ENCODE results near the gene LNX1.
"Not testable (repeated sequence)": the region's sequence is repeated elsewhere in the genome, so short reads cannot be mapped to it uniquely, and the experiment has no call there.

The LNX1 gene

DNA sequence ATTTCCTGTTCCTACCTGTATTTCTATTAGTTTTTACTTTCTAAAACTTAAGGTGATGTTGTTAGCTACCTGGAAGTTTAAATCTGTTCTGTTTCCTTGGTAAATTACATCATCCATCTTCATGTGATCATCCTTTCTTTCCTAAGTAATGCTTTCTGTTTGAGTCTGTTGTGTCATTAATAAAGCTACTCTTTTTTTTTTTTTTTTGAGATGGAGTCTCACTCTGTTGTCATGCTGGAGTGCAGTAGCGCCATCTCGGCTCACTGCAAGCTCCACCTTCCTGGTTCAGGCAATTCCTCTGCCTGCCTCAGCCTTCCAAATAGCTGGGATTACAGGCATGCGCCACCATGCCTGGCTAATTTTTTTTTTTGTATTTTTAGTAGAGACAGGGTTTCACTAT lies 140.5 kb downstream of the LNX1 start:
- Mint-ChIP-seq H3K4me1 (peaks cover 3% of the 10 kb centered on the region), H3K4me3 (no peak overlapping the region), H3K9me3 (no peaks in the 10 kb centered on the region), H3K36me3 (peaks cover 37% of the 10 kb centered on the region), H3K27me3 (no peaks in the 10 kb centered on the region), H3K27ac (no peak overlapping the region)
- ATAC-seq (ENCODE audit: low read depth), result no peak
- no peak for DNase-seq (ENCODE audit: low spot score in 2 of 2)

DNA sequence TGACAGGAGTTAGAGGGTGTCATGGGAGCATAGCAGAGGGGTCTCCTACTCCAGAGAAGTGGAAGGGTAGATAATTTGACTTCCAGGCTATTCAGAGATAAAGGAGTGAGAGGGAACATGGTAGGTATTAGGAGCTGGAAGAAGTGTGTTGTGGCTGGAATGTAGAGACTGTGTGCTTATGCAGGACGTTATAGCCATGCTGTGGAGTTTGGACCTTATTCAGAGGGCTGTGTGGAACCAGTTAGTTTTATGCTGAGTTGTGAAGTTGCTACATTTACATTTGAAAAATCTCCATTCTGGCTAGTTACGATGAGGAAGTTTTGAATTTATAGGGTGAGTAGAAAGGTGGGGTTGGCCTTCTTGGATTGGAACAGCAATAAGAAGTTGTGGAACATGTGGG lies 146.3 kb downstream of the LNX1 start:
- ATAC-seq (ENCODE audit: low read depth), result no peak
- Mint-ChIP-seq H3K4me1 (peaks cover 6% of the 10 kb centered on the region), H3K36me3 (peaks cover 28% of the 10 kb centered on the region), H3K27ac (no peak overlapping the region), H3K4me3 (no peak overlapping the region), H3K9me3 (no peaks in the 10 kb centered on the region), H3K27me3 (no peaks in the 10 kb centered on the region)
- DNase-seq (ENCODE audit: low spot score in 2 of 2), result no peak

DNA sequence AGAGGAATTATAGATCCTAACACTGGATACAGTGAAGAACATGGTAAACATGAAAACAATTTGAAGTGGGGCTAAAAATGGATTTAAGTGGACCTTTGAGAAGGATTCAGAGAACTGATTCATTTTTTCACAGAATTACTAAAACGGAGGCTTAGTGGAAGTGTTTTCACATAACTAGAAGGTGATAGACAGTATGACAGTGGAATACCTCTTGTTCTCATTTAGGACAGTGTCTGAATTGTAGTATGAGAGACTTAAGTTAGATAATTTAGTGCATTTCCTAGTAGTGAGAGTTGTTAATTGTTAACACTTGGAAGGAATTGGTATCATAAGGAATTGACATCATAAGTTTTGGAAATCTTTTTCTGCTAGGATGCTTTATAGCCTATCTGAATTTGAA lies 149.7 kb downstream of the LNX1 start:
- DNase-seq (ENCODE audit: low spot score in 2 of 2), result no peak
- peak overlapping the region; percentile 63 for H3K27ac Mint-ChIP-seq

DNA sequence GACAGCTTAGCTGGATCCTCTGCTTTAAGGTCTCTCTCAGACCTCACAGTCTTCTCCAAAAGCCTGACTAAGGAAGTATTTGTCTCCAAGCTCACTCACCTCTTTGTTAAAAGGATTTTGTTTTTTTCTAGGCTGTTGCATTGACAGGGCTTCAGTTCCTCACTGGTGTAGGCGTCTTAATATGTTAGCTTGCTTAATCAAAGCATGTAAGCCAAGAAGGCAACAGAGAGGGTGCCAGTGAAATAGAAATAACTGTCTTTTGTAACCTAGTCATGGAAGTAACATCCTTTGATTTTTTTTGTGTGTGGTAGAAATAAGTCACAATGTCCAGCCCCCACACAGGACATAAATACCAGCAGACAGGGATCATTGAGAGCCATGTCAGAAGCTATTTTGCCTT lies 155.0 kb downstream of the LNX1 start:
- Mint-ChIP-seq H3K9me3 (no peaks in the 10 kb centered on the region), H3K27me3 (no peaks in the 10 kb centered on the region), H3K4me1 (peaks cover 5% of the 10 kb centered on the region), H3K4me3 (no peak overlapping the region), H3K27ac (no peak overlapping the region), H3K36me3 (peaks cover 28% of the 10 kb centered on the region)
- no peak for DNase-seq (ENCODE audit: low spot score in 2 of 2)
- ATAC-seq (ENCODE audit: low read depth), result no peak

More for the DNA sequence above, 149.7 kb downstream of the LNX1 start:
- Mint-ChIP-seq H3K9me3 (no peaks in the 10 kb centered on the region), H3K36me3 (peaks cover 33% of the 10 kb centered on the region), H3K4me3 (no peak overlapping the region), H3K27me3 (no peaks in the 10 kb centered on the region), H3K4me1 (peaks cover 3% of the 10 kb centered on the region)
- no peak for ATAC-seq (ENCODE audit: low read depth)

DNA sequence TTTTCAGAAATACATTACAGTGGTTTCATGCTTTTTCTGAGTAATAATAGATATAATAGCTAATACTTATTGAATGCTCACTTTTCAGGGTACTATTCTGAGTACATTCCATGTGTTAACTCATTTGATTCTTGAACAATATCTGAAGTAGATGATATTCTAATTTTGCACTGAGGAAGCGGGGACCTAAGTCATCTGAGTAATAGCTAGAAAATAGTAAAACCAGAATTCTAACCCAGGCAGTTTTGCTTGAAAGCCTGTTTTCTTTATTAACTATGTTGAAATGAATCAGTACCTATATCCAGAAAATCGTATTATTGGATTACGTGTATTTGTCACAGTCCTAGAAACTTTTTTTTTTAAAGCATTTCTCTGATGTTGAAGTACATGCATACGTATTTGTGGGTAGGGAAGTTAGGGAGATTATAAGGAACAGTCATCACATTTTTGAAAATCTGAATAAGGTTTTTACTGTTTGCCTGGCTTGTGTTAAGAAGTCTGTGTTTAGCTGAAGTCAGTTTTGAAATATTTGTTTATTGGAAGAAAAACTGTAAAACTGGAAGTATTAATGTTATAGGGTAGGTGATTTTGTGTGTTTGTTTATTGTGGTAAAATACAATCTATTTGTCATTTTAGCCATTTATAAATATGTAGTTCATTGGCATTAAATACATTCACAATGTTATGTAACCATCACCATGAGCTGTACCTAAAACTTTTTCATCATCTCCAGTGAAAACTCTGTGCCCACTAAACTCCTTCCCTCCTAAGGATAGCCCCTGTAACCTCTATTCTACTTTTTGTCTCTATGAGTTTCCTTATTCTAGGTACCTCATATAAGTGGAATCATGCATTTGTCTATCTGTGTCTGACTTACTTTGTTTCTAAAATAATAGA lies 158.5 kb downstream of the LNX1 start:
- Mint-ChIP-seq H3K4me3 (no peak overlapping the region), H3K9me3 (no peaks in the 10 kb centered on the region), H3K27me3 (no peaks in the 10 kb centered on the region), H3K27ac (peak overlapping the region; percentile 32), H3K4me1 (peaks cover 5% of the 10 kb centered on the region), H3K36me3 (peaks cover 35% of the 10 kb centered on the region)
- ATAC-seq (ENCODE audit: low read depth) (no peak), DNase-seq (ENCODE audit: low spot score in 2 of 2) (no peak)

DNA sequence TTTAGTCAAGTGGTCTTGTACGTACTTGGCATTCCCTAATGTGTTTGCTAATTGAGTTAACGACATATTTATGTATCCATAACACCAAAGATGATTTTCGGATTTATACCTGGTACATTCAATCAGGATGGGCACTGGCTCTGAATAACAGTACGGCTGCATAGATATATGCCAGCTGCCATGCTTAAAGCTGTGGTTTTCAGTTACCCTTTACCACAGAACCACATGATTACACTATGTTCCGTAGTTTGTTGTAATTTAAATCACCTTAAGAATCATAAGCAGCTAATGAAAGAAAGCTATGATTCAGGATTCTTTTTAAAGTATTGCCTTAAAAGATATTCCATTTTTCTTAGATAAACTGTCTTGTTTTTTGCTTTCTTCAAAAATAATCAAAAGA lies 160.2 kb downstream of the LNX1 start:
- no peak overlapping the region for H3K27ac Mint-ChIP-seq
- H3K36me3 Mint-ChIP-seq, result peaks cover 30% of the 10 kb centered on the region
- no peak overlapping the region for H3K4me3 Mint-ChIP-seq
- ATAC-seq (ENCODE audit: low read depth), result no peak
- peaks cover 5% of the 10 kb centered on the region for H3K4me1 Mint-ChIP-seq
- no peaks in the 10 kb centered on the region for H3K27me3 Mint-ChIP-seq
- DNase-seq (ENCODE audit: low spot score in 2 of 2), result no peak
- H3K9me3 Mint-ChIP-seq, result no peaks in the 10 kb centered on the region

DNA sequence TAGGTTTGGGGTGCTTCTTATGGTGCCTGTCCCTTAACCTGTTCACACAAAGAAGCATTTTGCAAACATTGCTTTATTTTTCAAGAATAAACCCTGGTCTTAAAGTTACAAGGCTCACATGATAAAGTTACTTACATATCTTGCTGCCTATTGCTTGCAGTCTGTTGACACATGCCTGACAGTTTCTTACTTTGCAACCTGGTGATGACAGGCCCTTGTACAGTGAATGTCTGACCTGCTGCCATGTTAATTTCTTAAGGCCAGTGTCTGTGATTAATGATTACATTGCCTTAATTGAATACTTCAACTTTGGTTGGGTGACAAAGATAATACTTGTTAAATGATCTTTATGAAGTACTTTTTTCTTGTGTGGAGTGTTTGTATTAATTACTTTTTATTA lies 163.9 kb downstream of the LNX1 start:
- Mint-ChIP-seq H3K4me3 (no peak overlapping the region), H3K4me1 (peaks cover 9% of the 10 kb centered on the region), H3K27me3 (no peaks in the 10 kb centered on the region), H3K9me3 (no peaks in the 10 kb centered on the region), H3K36me3 (peaks cover 30% of the 10 kb centered on the region), H3K27ac (no peak overlapping the region)
- DNase-seq (ENCODE audit: low spot score in 2 of 2) (no peak), ATAC-seq (ENCODE audit: low read depth) (no peak)

DNA sequence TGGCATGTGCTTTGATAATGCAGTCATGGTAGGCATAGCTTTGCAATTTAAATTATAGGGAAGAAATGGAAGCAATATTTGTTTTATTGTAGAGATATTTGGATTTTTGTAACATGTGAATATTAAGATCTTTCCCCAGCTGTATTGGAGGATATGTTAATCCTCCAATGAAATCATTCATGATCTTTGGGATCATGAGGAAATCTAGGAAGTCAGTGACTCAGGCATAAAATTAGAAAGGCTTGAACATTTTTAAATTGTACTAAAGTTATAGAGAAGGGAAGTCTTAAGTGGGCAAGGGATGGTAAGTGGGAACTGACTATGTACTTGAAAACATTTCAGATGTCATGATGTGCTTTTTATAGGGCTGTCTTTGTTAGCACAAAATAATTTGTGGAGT lies 167.0 kb downstream of the LNX1 start:
- no peak overlapping the region for H3K4me3 Mint-ChIP-seq
- peak overlapping the region; percentile 78 for H3K27ac Mint-ChIP-seq
- H3K4me1 Mint-ChIP-seq, result peaks cover 6% of the 10 kb centered on the region
- DNase-seq (ENCODE audit: low spot score in 2 of 2) (no peak), ATAC-seq (ENCODE audit: low read depth) (no peak)
- H3K27me3 Mint-ChIP-seq, result no peaks in the 10 kb centered on the region
- H3K9me3 Mint-ChIP-seq, result no peaks in the 10 kb centered on the region
- H3K36me3 Mint-ChIP-seq, result peaks cover 16% of the 10 kb centered on the region

DNA sequence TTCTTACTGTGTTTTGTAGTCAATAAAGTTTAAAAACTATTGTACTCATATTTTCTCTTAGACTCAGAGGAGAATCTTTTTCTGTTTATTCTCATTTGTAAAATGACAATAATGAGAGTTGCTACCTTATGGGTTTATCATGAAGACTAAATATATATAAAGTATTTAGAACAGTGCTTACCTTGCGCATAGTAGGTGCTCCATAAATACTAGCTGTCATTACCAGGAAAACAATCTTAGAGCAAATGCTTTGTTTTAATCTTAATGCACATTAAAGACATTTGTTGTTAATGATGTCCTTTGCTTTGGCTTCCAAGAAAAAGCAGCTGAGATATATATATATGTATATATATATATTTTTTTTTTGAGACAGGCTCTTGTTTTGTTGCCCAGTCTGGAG lies 168.9 kb downstream of the LNX1 start:
- ATAC-seq (ENCODE audit: low read depth) (no peak), DNase-seq (ENCODE audit: low spot score in 2 of 2) (no peak)
- no peaks in the 10 kb centered on the region for H3K9me3 Mint-ChIP-seq
- no peaks in the 10 kb centered on the region for H3K27me3 Mint-ChIP-seq
- peaks cover 9% of the 10 kb centered on the region for H3K4me1 Mint-ChIP-seq
- peaks cover 12% of the 10 kb centered on the region for H3K36me3 Mint-ChIP-seq
- H3K4me3 Mint-ChIP-seq, result no peak overlapping the region
- H3K27ac Mint-ChIP-seq, result no peak overlapping the region

DNA sequence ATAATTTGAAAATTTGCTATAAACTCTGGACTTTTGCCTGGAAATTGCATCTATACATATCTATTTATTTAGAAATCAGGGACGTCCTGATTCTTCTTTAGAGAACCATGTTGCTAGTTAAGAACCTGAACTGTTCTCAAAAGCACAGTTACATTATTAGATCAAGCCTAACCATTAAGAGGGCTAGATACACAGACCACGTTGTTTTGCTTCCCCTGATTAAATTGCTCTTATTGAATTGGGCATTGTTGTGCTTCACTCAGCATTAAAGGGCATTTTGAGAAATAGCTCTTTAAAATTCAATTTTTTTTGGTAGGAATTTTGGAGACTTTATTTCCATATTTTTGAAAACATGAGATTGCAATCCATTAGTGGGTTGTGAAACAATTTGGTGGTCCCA lies 169.5 kb downstream of the LNX1 start:
- Mint-ChIP-seq H3K9me3 (no peaks in the 10 kb centered on the region), H3K27me3 (no peaks in the 10 kb centered on the region), H3K4me1 (peaks cover 9% of the 10 kb centered on the region), H3K4me3 (no peak overlapping the region), H3K36me3 (peaks cover 12% of the 10 kb centered on the region), H3K27ac (no peak overlapping the region)
- DNase-seq (ENCODE audit: low spot score in 2 of 2) (no peak), ATAC-seq (ENCODE audit: low read depth) (no peak)

DNA sequence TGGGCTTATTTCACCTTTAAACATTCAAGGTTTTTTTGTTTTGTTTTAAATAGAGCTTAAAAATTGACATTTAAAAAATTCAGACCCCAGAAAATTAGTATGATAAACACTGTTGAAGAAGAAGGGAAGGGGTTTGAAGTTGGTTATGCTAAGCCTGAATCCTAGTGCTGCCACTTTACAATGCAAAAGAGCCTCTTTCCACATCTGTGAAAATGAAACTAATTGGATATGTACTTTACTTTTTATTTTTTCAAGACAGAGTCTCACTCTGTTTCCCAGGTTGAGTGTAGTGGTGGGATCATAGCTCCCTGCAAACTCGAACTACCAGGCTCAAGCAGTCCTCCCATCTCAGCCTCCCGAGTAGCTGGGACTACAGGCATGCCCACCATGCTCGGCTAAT lies 172.1 kb downstream of the LNX1 start:
- Mint-ChIP-seq H3K4me1 (peaks cover 8% of the 10 kb centered on the region), H3K36me3 (peaks cover 14% of the 10 kb centered on the region), H3K27ac (no peak overlapping the region)

DNA sequence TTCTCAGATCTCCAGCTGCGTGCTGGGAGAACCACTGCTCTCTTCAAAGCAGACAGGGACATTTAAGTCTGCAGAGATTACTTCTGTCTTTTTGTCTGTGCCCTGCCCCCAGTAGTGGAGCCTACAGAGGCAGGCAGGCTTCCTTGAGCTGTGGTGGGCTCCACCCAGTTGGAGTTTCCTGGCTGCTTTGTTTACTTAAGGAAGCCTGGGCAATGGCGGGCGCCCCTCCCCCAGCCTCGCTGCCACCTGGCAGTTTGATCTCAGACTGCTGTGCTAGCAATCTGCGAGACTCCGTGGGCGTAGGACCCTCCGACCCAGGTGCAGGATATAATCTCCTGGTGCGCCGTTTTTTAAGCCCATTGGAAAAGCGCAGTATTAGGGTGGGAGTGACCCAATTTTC lies 181.8 kb downstream of the LNX1 start:
- peaks cover 20% of the 10 kb centered on the region for H3K4me1 Mint-ChIP-seq

More for the DNA sequence above, 172.1 kb downstream of the LNX1 start:
- no peaks in the 10 kb centered on the region for H3K27me3 Mint-ChIP-seq
- no peak overlapping the region for H3K4me3 Mint-ChIP-seq
- no peaks in the 10 kb centered on the region for H3K9me3 Mint-ChIP-seq
- ATAC-seq (ENCODE audit: low read depth), result no peak
- no peak for DNase-seq (ENCODE audit: low spot score in 2 of 2)

More for the DNA sequence above, 181.8 kb downstream of the LNX1 start:
- not testable (repeated sequence) for H3K9me3 Mint-ChIP-seq; H3K27me3 Mint-ChIP-seq; DNase-seq (ENCODE audit: low spot score in 2 of 2); H3K4me3 Mint-ChIP-seq; ATAC-seq (ENCODE audit: low read depth); H3K27ac Mint-ChIP-seq
- peaks cover 33% of the 10 kb centered on the region for H3K36me3 Mint-ChIP-seq
